ENCODE results near the gene BTK. TPM values are rescaled to one million over a fixed set of nuclear protein-coding genes. Genes with fewer than 3 reads are reported as not detected.

Gene BTK
- total RNA-seq (10 to 100 TPM; 15.5 to 24.9 TPM), polyA plus RNA-seq (10 to 100 TPM; 17.9 to 29.4 TPM)
- long read RNA-seq, donor 1 = 0 reads
- long read RNA-seq, donor 2, partial matches to known transcripts = 0 of 1 reads
- long read RNA-seq, donor 2, other reads (novel, unspliced or antisense) = 0 of 1 reads
- long read RNA-seq, donor 3 = 0 reads
- long read RNA-seq, donor 4 = 0 reads
- long read RNA-seq, donor 5, partial matches to known transcripts = 155 of 155 reads
- long read RNA-seq, donor 5, other reads (novel, unspliced or antisense) = 0 of 155 reads

DNA sequence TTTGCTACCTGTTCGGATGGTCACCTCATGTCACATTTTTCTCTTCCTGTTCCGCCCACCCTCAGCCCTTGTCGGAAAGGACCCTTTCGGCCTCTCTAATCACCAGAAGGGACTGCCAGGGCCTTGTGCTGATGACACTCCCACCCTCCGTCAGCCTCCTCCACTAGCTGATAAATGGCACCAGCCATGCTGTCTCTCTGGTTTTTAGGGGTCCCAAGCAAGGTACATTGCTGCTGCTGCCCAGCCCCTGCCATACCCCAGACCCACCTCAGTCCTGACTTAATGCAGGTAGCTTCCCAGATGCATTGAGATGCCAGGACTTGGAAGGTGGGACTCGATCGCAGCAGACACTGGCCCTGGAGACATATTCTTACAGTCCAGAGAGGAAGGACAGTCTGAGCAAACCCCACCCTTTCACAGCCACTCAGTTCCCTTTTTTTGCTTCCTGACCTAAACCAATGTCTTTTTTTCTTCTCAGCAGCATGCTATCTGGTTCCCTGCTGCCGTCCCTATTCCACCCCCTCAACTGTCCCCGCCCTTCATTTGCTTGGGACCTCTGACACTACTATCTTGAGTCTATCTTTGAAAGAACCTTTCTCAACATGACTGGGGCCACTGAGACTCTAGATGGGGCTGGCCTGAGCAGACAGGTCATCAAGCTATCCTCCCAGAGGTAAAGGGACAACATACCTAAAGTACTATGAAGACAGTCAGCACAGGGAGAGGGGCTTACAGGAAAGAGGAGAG is at the start of gene BTK:
Gene BTK, minus strand, starts transcription at position 397 of the 747 bp plus-strand sequence. CDS start 10,907 bp downstream, outside the sequence.
- Histone ChIP-seq H3K4me3 (no peak within 1 kb of the TSS), H3K4me1 (ENCODE audit: control insufficient read depth in 5 of 5, insufficient read depth in 5 of 5, low read length in 5 of 5) (no peaks in the 10 kb centered on the region), H3K9ac (ENCODE audit: insufficient read depth in 1 of 2, low read length in 2 of 2) (no peak within 1 kb of the TSS), H3K9me3 (ENCODE audit: control insufficient read depth in 4 of 4, insufficient read depth in 3 of 4, low read length in 3 of 4) (no peaks in the 10 kb centered on the region), H3K27ac (ENCODE audit: low read depth in 1 of 2, low read length in 1 of 2) (peak within 1 kb of the TSS in 1 of 2 donors; percentile 17), H3K36me3 (ENCODE audit: control insufficient read depth in 4 of 4, insufficient read depth in 4 of 4, low read length in 4 of 4) (no peaks in the 10 kb centered on the region), H3K27me3 (ENCODE audit: control insufficient read depth in 3 of 3, insufficient read depth in 3 of 3, low read length in 2 of 3) (peaks cover 0 to 7% (median 0%) of the 10 kb centered on the region in 3 donors)
- TF ChIP-seq, protein P1, sequence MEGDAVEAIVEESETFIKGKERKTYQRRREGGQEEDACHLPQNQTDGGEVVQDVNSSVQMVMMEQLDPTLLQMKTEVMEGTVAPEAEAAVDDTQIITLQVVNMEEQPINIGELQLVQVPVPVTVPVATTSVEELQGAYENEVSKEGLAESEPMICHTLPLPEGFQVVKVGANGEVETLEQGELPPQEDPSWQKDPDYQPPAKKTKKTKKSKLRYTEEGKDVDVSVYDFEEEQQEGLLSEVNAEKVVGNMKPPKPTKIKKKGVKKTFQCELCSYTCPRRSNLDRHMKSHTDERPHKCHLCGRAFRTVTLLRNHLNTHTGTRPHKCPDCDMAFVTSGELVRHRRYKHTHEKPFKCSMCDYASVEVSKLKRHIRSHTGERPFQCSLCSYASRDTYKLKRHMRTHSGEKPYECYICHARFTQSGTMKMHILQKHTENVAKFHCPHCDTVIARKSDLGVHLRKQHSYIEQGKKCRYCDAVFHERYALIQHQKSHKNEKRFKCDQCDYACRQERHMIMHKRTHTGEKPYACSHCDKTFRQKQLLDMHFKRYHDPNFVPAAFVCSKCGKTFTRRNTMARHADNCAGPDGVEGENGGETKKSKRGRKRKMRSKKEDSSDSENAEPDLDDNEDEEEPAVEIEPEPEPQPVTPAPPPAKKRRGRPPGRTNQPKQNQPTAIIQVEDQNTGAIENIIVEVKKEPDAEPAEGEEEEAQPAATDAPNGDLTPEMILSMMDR (IDR thresholded peaks at IDR 0.05; ENCODE audit: control extremely low read depth, extremely low read depth) = no peak
- DNase-seq = no peak
- WGBS, 2 donors = 59 to 71% methylated on average over 8 to 9 of the region's 9 CpGs
- ATAC-seq (ENCODE audit: insufficient read depth, low FRiP score) = peak; percentile 28

DNA sequence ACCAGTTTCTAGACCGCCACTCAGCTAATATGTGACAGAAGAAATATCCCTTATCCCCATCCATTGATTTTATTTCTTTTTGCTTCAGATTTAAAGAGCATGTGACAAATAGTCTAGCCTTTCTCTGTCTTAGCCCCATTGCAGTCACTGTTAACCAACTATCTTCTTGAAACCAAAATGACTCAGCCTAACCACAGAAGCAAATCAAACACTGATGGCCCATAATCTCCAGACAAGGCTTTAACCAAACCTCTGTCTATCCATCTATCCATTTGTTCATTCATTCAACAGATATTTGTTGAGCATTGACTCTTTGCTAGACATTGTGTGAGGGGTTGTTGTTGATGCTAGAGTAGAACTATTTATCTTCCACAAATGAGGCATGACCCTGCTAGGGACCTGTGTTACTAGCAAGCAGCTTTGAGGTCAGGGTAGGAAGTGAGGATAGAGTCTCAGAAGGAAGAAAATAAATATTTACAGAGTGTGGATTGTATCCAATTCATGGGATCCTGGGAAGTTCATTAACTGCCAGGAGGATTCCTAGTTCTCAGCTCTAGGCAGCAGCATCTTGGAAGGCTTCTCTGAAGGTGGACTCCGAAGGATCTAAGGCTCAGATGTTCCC is 44.6 kb upstream of the BTK start:
- no peaks in the 10 kb centered on the region for H3K4me1 ChIP-seq (ENCODE audit: control insufficient read depth in 5 of 5, insufficient read depth in 5 of 5, low read length in 5 of 5)
- no peak overlapping the region for H3K4me3 ChIP-seq
- no peaks in the 10 kb centered on the region for H3K27me3 ChIP-seq (ENCODE audit: control insufficient read depth in 3 of 3, insufficient read depth in 3 of 3, low read length in 2 of 3)
- H3K27ac ChIP-seq (ENCODE audit: low read depth in 1 of 2, low read length in 1 of 2) = no peak overlapping the region
- peaks cover 0 to 5% (median 2%) of the 10 kb centered on the region in 4 donors for H3K9me3 ChIP-seq (ENCODE audit: control insufficient read depth in 4 of 4, insufficient read depth in 3 of 4, low read length in 3 of 4)
- 84 to 100% methylated on average over 2 of the region's 2 CpGs for WGBS, 2 donors
- ATAC-seq (ENCODE audit: insufficient read depth, low FRiP score) (no peak), DNase-seq (no peak)
- H3K36me3 ChIP-seq (ENCODE audit: control insufficient read depth in 4 of 4, insufficient read depth in 4 of 4, low read length in 4 of 4) = peaks cover 2 to 15% (median 5%) of the 10 kb centered on the region in 4 donors
- H3K9ac ChIP-seq (ENCODE audit: insufficient read depth in 1 of 2, low read length in 2 of 2) = no peak overlapping the region
- TF ChIP-seq, protein P1 (IDR thresholded peaks at IDR 0.05; ENCODE audit: control extremely low read depth, extremely low read depth) = no peak

DNA sequence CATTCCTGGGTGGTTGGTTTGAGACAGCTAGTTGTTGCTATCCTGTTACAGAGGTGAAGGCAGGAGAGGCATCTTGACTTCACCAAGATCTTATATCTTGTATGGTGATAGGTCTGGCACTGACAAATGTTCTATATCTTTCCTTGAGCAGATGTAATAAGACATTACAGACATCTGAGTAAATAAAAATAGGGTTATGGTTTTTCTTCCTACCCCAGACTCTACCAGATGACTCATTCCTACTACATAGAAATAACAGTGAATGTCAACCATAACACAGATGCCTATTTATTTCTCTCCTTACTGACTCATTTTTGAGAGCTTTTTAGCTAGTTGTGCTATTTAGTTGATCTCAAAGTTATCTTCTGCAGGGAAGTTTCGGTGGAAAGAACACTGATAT is 43.9 kb upstream of the BTK start:
- no peak for ATAC-seq (ENCODE audit: insufficient read depth, low FRiP score)

More for the DNA sequence above, 43.9 kb upstream of the BTK start:
- 73 to 96% methylated on average over 1 of the region's 1 CpG for WGBS, 2 donors
- Histone ChIP-seq H3K27ac (ENCODE audit: low read depth in 1 of 2, low read length in 1 of 2) (no peak overlapping the region), H3K9ac (ENCODE audit: insufficient read depth in 1 of 2, low read length in 2 of 2) (no peak overlapping the region), H3K9me3 (ENCODE audit: control insufficient read depth in 4 of 4, insufficient read depth in 3 of 4, low read length in 3 of 4) (peaks cover 0 to 5% (median 2%) of the 10 kb centered on the region in 4 donors), H3K36me3 (ENCODE audit: control insufficient read depth in 4 of 4, insufficient read depth in 4 of 4, low read length in 4 of 4) (peaks cover 2 to 15% (median 5%) of the 10 kb centered on the region in 4 donors), H3K4me1 (ENCODE audit: control insufficient read depth in 5 of 5, insufficient read depth in 5 of 5, low read length in 5 of 5) (no peaks in the 10 kb centered on the region), H3K27me3 (ENCODE audit: control insufficient read depth in 3 of 3, insufficient read depth in 3 of 3, low read length in 2 of 3) (no peaks in the 10 kb centered on the region), H3K4me3 (no peak overlapping the region)
- no peak for DNase-seq
- TF ChIP-seq, protein P1 (IDR thresholded peaks at IDR 0.05; ENCODE audit: control extremely low read depth, extremely low read depth) = no peak

Data from lung (tissue), 16 donors.